ENCODE results near the gene COL5A1.

COL5A1 gene

DNA sequence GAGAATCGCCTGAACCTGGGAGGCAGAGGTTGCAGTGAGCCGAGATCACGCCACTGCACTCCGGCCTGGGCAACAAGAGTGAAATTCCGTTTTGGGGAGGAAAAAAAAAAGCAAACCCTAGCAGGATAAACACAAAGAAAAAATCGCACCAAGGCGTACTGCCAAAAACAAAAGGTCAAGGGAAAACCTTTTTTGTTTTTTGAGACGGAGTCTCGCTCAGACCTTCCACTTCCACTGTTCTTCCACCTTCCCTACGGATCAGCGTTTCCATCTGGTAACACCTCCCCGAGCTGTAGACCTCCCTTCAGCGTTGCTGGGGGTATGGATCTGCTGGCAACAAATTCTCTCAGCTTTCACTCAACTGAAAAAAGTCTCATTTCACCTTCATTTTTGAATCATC is 218.9 kb downstream of the COL5A1 start:
- no peaks in the 10 kb centered on the region for H3K36me3 ChIP-seq
- H3K4me1 ChIP-seq = peaks cover 0 to 23% (median 11%) of the 10 kb centered on the region in 4 donors
- DNase-seq = no peak
- no peaks in the 10 kb centered on the region for H3K27me3 ChIP-seq
- no peak for TF ChIP-seq CTCF (IDR thresholded peaks at IDR 0.05)
- no peaks in the 10 kb centered on the region for H3K9me3 ChIP-seq
- H3K27ac ChIP-seq = no peak overlapping the region
- intact Hi-C loops (cut with DNase I; ENCODE audit: low total_unique reads) = no loop called here
- H3K4me3 ChIP-seq = no peak overlapping the region

DNA sequence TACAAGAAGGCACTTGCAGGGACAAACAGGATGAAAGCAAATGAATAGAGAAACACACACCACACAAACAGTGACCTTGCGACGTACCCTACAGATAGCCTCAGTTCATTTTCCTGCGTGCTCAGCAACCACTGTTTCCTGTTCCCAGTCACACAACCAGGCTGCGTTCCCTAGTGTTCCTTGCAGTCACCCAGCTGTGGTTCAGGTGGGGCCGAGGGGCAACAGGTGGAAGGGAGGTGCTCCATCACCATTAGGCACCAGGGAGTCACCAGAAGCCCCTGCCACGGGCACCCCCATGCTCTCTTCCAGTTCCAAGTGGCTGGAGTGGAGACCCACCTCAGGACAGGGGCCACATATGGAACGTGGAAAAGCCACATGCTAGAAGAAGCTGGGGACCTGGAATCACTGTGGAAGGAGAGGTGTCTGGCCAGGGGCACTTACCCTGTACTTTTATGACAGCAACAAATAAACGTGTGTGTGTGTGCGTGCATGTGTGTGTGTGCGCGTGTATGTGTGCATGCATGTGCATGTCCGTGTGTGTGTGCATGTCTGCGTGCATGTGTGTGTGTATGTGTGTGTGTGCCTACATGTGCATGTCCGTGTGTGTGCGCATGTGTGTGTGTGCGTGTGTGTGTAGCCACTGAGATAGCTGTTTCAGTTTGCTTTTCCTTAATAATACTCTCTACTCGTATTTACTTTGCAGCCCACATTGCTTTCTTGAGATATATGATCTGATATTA is 220.2 kb downstream of the COL5A1 start:
- intact Hi-C loops (cut with DNase I; ENCODE audit: low total_unique reads) = no loop called here
- TF ChIP-seq CTCF (IDR thresholded peaks at IDR 0.05) = no peak

DNA sequence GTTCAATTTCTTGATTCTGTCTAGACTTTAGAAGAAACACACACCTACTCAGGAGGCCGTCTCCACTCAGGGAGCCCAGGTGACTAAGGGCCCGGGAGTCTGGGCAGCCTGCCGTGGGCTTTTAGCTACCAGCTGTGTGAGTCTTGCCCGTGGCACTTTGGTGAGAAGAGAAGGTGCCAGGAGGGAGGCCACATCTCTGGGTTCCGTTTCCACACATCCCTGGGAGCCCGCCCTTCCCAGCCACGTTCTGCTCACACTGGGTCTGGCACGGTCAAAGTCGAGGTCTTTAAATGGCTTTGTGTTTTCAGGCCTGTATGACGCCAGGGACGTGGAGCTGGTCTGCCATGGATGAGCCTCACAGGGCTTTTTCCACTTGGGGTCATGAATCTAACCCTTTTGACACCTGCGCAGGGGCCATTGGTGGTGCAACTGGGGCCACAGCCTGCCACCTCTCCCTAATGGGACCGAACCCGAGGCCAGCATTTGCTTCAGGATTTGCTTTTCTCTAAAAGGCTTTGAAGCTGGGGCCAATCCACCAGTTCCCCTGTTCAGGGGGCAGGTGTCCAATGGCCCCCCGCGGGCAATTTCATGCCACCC is 221.8 kb downstream of the COL5A1 start:
- peak overlapping the region in 1 of 2 donors; percentile 3 for H3K4me3 ChIP-seq
- H3K27me3 ChIP-seq = no peaks in the 10 kb centered on the region
- H3K4me1 ChIP-seq = peaks cover 0 to 18% (median 11%) of the 10 kb centered on the region in 4 donors
- H3K9me3 ChIP-seq = no peaks in the 10 kb centered on the region
- no peak overlapping the region for H3K27ac ChIP-seq
- TF ChIP-seq CTCF (IDR thresholded peaks at IDR 0.05) = no peak
- peak in 1 of 2 donors; percentile 41 for DNase-seq
- intact Hi-C loops (cut with DNase I; ENCODE audit: low total_unique reads) = no loop called here
- no peaks in the 10 kb centered on the region for H3K36me3 ChIP-seq

More for the DNA sequence above, 220.2 kb downstream of the COL5A1 start:
- peak; percentile 13 to 45 for DNase-seq
- Histone ChIP-seq H3K36me3 (no peaks in the 10 kb centered on the region), H3K9me3 (no peaks in the 10 kb centered on the region), H3K27ac (no peak overlapping the region), H3K4me1 (peaks cover 0 to 23% (median 11%) of the 10 kb centered on the region in 4 donors), H3K4me3 (no peak overlapping the region), H3K27me3 (no peaks in the 10 kb centered on the region)

DNA sequence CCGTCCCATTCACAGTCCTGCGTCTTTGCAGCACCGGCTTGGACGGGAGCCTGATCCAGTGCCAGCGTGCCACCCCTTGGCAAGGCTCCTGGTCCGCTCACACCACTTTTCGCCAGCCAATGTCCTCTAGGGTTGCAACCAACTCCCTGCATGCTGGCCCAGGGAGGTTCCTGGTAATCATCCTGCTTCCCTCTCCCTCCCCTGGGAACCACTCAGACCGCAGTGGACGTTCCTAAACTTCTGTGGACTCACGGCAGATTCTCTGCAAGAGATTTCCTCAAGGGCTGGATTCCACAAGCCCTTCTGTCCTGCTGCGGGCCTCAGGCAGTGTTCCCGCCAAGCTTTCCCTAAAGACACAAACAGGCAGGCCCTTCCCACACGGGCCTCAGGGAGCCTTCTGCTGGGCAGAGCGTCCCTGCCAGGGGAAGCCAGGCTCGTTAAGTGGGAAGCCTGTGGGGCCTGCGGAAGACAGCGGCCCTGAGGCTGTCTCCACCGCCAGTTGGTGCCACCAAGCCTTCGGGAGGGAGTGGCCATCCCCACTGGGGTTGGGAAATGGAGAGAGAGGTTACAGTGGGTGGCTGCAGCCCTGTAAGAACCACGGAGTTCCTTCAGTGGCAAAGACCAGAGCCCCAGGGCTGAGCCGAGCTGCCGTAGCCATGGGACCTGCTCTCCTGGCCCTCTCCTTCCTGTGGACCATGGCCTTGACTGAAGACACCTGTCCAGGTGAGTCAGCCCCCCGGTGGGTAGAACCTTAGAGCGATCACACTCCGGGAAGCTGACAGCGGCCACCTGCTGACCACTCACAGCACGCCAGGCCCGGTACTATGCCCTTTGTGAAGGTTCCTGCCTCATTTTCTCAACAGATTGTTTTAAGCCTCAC is 222.6 kb downstream of the COL5A1 start:
- H3K4me1 ChIP-seq = peaks cover 0 to 18% (median 9%) of the 10 kb centered on the region in 4 donors

More for the DNA sequence above, 222.6 kb downstream of the COL5A1 start:
- H3K4me3 ChIP-seq = peak overlapping the region in 1 of 2 donors; percentile 3
- no peaks in the 10 kb centered on the region for H3K9me3 ChIP-seq
- no peaks in the 10 kb centered on the region for H3K36me3 ChIP-seq
- no peaks in the 10 kb centered on the region for H3K27me3 ChIP-seq
- peak; percentile 37 to 74 for DNase-seq
- intact Hi-C loops (cut with DNase I; ENCODE audit: low total_unique reads) = no loop called here
- H3K27ac ChIP-seq = peak overlapping the region; percentile 41 to 60
- no peak for TF ChIP-seq CTCF (IDR thresholded peaks at IDR 0.05)

Data from tibial artery (tissue), 4 donors.